Right renal pelvis (tissue), 4 donors: ENCODE results near the gene CPA5. TPM values are rescaled to one million over a fixed set of nuclear protein-coding genes. Genes with fewer than 3 reads are reported as not detected.

ENCODE experiments used
- polyA plus RNA-seq, 4 donors: library from polyadenylated mRNA; unstranded; fragments of 120-200 nt; gene quantifications; one replicate each; pipeline ENCODE4 v1.2.1, GENCODE V29; 2013; ENCODE audit not compliant: insufficient read length in 4 of 4

Gene CPA5
- polyA plus RNA-seq, 4 donors: 0.08 to 0.31 TPM; not detected in 2

Other genes starting within 250 kb of the CPA5 start
- gene TMEM209, start 139.4 kb upstream of the CPA5 start, polyA plus RNA-seq: 10 to 100 TPM; 23.2 to 29.6 (median 28.9) TPM
- under 1 TPM in 1 of 4 donors, not detected in 3; 0.08 TPM for gene SSMEM1, start 137.0 kb upstream of the CPA5 start, polyA plus RNA-seq
- gene CPA2, start 78.0 kb upstream of the CPA5 start, polyA plus RNA-seq: under 1 TPM; 0.34 to 0.49 (median 0.37) TPM
- gene CPA4, start 51.7 kb upstream of the CPA5 start, polyA plus RNA-seq: under 1 TPM; 0.11 to 0.44 (median 0.22) TPM
- gene CPA1, start 35.7 kb downstream of the CPA5 start, polyA plus RNA-seq: 1 to 10 TPM; 1.0 to 2.5 (median 2.1) TPM
- 10 to 100 TPM; 26.0 to 31.2 (median 28.4) TPM for gene CEP41, start 96.2 kb downstream of the CPA5 start, polyA plus RNA-seq
- 100 to 1,000 TPM; 725 to 850 (median 775) TPM for gene MEST, start 147.3 kb downstream of the CPA5 start, polyA plus RNA-seq